LHCN-M2 (cell line): ENCODE data around the gene MAB21L4. TPM values are rescaled to one million over a fixed set of nuclear protein-coding genes. Genes with fewer than 3 reads are reported as not detected.
"Not testable (repeated sequence)": the region's sequence is repeated elsewhere in the genome, so short reads cannot be mapped to it uniquely, and the experiment has no call there.

ENCODE experiments used
- DNase-seq: peaks from one replicate; pipeline ENCODE4 v3.0.0-alpha.2; 2012; ENCODE audit warnings: low read depth
- total RNA-seq: library from RNA; depleted of rRNA; stranded (reverse); fragments of >200 nt; gene quantifications from 2 replicates; pipeline ENCODE4 v1.2.3, GENCODE V29; 2014

Gene MAB21L4
- total RNA-seq, 1 experiment from 2014 or later, result not detected

DNA sequence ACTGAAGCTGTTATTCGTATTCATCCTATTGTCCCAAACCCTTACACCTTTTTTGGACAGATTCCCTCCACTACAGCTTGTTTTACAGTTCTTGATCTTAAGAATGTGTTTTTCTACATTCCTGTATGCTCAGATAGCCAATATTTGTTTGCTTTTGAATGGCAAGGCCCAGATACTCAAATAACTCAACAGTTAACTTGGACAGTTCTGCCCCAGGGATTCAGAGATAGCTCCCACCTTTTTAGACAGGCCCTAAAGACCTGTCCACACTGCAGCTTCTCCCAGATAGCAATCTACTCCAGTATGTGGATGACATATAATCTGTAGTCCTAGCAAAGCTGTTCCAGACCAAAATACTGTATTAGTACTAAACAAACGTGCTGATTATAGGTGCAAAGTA is 34.4 kb downstream of the MAB21L4 start:
- DNase-seq, result no peak

DNA sequence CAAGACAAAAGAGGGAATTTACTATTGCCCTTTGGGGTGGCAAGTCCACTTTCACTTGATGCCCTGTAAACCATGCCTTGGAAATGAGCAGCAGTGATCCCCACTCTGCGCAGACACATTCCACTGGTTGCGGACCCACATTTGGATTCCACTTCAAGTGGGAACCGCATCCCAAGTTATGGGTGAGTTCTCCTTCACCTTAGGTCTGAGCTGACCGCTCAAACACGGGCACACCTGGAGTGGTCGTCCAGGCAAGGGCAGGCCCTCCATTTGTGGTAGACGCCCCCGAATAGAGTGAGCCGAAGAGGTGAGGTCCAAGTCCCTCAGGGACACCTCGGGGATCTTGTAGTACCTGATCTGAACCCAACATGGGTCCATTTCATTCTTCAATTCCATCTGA is 37.1 kb downstream of the MAB21L4 start:
- no peak for DNase-seq

GRCh38 chr2:240858321-240858720 is 37.6 kb downstream of the MAB21L4 start:
- no peak for DNase-seq

GRCh38 chr2:240857039-240858008 is 38.6 kb downstream of the MAB21L4 start:
- DNase-seq, result no peak

DNA sequence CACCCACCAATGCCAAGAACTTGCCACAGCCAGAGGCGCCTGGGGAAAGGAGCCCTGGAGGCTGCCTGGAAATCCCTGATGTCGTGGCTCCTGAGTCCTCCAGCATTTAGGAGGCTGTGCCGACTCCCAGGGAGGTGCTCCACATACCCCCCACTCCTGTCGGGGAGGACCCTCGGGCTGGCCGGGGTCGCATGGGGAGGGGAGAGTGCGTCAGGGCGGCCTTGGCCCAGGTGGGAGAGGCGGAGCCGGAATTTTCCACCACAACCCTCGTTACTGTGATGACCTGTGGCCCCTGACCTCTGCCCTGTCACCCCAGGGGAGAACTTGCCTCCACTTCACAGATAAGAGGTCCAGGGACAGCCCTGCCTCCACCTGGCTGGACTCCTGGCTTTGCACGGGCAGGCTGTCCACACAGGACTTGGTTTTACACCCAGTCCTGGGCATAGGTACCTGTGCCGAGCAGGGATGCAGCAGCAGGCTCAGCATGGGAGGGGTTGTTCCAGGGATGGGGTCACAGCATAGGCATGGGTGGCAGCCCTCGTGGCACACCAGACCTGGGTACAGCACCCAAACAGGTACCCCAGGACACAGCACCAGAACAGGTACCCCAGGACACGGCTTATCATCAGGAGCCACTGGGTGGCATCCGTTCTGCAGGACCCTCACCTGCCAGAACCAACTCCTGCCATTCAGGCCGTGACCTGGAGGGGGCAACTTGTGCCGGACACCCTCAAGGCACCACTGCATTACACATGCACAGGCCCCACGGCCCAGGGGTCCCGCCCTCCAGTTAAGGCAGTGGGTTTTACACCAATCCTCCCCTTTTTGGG is 39.6 kb downstream of the MAB21L4 start:
- no peak for DNase-seq

- no peak for DNase-seq
Observed at GRCh38 chr2:240855670-240856069, 40.3 kb downstream of the MAB21L4 start.

DNA sequence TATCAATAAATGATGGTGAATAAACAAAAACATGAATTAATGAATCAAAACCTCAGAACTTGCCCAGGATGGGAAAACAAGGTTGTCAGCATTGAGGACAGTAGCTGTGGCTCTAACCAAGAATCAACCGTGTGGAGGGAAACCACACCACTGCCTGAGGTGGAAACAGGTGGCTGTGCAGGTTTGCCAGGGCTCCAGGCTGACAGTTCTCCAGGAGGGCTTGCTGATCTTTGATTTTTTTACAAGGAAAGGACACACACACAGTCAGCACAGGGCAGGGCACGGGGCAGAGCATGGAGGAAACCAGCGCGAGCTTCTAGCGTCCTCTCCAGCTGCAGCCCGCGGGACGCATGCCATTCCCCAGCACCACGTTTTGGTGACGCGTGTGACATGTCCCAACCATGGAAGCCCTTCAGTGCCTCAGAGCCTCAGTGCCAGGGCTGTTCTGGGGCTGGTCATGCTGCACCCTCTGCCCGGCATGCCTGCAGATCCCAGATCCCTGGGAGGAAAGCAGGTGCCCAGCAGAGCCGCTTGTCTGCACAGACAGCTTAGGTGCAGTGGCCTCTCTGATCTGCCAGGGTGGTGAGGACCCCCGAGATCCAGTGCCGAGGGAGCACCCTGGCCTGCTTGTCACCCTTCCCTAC is 43.2 kb downstream of the MAB21L4 start:
- DNase-seq, result no peak

- DNase-seq, result peak; percentile 68
Observed at GRCh38 chr2:240851078-240851991, 44.6 kb downstream of the MAB21L4 start.

- no peak for DNase-seq
Observed at GRCh38 chr2:240850756-240851077, 45.2 kb downstream of the MAB21L4 start.

- no peak for DNase-seq
Observed at GRCh38 chr2:240850026-240850425, 45.9 kb downstream of the MAB21L4 start.

DNA sequence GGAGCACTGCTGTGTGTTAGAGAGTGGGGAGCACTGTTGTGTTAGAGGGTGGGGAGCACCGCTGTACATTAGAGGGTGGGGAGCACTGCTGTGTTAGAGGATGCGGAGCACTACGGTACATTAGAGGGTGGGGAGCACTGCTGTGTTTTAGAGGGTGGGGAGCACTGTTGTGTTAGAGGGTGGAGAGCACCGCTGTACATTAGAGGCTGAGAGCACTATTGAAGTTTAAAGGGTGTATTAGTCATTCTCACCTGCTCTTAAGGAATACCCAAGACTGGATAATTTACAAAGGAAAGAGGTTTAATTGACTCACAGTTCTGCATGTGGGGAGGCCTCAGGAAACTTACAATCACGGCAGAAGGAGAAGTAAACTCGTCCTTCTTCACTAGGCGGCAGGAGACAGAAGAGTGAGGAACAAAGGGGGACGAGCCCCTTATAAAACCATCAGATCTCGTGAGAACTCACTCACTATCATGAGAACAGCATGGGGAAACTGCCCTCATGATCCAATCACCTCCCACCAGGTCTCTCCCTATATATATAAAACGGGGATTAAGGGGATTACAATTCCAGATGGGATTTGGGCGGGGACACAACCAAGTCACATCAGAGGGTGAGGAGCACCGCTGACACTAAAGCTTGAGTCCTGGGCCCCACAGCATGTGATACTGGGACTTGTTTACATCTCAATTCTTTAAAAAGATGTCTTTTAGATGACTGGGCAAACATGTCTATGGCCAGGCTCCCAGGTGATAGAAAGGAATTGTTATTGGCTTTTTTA is 46.9 kb downstream of the MAB21L4 start:
- no peak for DNase-seq

- DNase-seq, result no peak
Observed at GRCh38 chr2:240847817-240848216, 48.1 kb downstream of the MAB21L4 start.

GRCh38 chr2:240846873-240847595 is 48.9 kb downstream of the MAB21L4 start:
- DNase-seq, result no peak

DNA sequence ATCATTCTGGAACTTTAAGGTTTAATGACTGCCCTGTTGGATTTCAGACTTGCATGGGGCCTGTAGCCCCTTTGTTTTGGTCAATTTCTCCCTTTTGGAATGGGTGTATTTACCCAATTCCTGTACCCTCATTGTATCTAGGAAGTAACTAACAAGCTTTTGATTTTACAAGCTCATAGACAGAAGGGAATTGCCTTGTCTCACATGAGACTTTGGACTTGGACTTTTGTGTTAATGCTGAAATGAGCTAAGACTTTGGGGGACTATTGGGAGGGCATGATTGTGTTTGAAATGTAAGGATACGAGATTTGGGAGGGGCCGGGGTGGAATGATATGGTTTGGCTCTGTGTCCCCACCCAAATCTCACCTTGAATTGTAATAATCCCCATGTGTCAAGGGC is 49.6 kb downstream of the MAB21L4 start:
- DNase-seq, result not testable (repeated sequence)

DNA sequence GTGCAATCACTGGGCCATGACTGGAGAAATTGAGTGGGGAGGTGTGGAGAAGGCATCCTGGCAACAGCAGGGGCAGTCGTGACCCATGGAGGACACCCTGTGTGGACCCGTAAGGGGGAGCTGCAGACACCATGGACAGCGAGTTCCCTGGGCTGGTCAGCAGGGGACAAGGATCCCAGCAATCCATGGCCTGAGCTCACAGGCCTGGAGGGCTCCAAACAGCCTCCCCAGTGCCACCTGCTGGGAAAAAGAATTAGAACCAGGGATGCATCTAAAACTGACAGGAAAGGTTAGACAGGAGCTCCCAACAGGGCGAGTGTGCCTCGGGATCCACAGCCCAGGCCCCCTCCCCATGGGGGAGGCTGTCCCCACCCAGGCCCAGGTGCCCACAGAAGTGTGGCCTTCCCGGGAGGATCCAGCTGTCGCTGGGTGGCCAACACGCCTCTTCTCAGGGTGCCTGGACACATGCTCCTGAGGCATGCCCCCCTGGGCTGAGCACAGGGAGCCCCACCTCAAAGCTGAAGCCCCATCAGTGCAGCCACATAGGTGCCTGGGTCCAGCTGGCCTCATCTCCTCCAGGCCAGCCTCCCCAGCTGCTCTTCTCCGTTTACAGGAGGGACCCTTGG is 55.4 kb downstream of the MAB21L4 start:
- DNase-seq, result peak; percentile 68

DNA sequence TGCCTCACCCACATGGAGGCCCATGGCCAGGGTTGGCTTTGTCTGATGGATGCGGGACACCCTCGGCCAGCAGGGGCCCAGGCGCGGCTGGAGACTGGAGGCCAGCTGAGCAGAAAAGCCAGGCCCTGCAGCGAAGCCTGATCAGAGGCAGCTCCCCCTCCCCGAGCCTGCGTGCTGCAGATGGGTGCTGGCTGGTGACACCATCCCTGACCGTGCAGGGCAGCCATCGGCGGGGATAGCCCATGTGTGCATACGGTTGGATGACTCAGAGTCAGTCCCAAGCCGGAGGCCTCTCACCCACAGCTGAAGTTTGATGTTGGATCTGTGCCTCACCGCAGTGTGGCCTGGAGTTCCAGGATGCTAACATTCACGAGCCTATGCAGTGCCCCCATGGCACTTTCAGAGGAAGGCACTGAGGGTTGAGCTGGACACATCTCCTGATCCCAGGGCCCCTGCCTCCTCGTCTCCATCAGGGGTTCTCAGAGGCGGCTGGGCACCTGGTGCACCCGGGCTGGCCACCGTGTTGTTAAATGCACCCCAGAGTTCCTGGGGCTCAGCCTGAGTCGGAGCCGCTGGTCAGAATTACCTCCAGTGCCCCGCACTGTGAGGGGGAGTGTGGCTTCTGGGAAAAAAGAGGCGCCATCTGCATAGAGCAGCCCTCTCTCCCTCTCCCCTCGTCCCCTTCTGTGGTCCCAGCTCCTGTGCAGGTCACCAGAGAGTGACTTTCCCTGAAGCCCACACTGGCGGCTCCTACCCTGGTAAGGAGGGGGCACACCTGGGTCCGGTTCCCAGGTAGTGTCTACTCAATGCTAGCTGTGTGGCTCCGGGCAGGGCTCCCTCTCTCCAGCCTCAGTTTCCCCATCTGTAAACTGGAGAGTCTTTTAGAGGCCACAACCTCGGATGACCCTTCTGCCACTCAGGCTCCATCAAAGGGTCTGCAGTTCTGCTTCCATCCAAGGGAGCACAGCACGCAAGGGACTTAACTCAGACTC is 56.5 kb downstream of the MAB21L4 start:
- DNase-seq, result no peak

DNA sequence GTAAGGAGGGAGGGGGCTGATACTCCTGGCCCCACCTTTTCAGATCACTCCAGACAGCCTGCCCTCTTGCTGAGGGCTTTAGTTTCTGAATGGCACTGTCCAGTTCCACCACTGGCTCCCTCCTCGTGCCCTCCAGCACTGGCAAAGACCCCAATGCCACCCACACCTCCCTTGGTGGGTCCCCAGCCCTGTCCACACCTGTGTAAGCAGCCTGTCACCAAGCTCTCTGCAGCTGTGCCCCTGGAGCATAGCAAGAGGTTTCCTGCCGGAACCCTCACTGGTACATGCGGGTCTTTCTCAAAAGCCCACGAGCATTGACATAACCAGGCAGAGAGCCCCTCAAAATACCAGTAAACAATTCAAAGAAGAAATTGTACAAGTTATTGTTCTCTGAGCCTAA is 58.3 kb downstream of the MAB21L4 start:
- DNase-seq, result no peak
